ENCODE measurements around the gene TIAL1. TPM values are rescaled to one million over a fixed set of nuclear protein-coding genes. Genes with fewer than 3 reads are reported as not detected.

Gene TIAL1
- total and polyA plus RNA-seq, 2 experiments from 2014 or later, result 33.8 to 63.5 TPM

GRCh38 chr10:119619215-119619614 is 22.5 kb upstream of the TIAL1 start:
- no peak for DNase-seq (ENCODE audit: low read depth in 1 of 2, low spot score in 1 of 2)
- H3K27me3 ChIP-seq, result no peaks in the 10 kb centered on the region
- no peak overlapping the region for H3K4me3 ChIP-seq
- H3K36me3 ChIP-seq, result no peaks in the 10 kb centered on the region
- TF ChIP-seq, protein P1, sequence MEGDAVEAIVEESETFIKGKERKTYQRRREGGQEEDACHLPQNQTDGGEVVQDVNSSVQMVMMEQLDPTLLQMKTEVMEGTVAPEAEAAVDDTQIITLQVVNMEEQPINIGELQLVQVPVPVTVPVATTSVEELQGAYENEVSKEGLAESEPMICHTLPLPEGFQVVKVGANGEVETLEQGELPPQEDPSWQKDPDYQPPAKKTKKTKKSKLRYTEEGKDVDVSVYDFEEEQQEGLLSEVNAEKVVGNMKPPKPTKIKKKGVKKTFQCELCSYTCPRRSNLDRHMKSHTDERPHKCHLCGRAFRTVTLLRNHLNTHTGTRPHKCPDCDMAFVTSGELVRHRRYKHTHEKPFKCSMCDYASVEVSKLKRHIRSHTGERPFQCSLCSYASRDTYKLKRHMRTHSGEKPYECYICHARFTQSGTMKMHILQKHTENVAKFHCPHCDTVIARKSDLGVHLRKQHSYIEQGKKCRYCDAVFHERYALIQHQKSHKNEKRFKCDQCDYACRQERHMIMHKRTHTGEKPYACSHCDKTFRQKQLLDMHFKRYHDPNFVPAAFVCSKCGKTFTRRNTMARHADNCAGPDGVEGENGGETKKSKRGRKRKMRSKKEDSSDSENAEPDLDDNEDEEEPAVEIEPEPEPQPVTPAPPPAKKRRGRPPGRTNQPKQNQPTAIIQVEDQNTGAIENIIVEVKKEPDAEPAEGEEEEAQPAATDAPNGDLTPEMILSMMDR (IDR thresholded peaks at IDR 0.05; ENCODE audit: low read depth, low read length), result no peak
- H3K9me3 ChIP-seq (ENCODE audit: low read depth), result no peaks in the 10 kb centered on the region
- H3K27ac ChIP-seq, result no peak overlapping the region
- no peaks in the 10 kb centered on the region for H3K4me1 ChIP-seq (ENCODE audit: low read depth)

- Histone ChIP-seq H3K4me3 (no peak overlapping the region), H3K27me3 (no peaks in the 10 kb centered on the region), H3K9me3 (ENCODE audit: low read depth) (no peaks in the 10 kb centered on the region), H3K36me3 (no peaks in the 10 kb centered on the region), H3K27ac (no peak overlapping the region), H3K4me1 (ENCODE audit: low read depth) (no peaks in the 10 kb centered on the region)
- TF ChIP-seq, protein P1 (IDR thresholded peaks at IDR 0.05; ENCODE audit: low read depth, low read length), result peak; percentile 64
- peak; percentile 19 to 70 for DNase-seq (ENCODE audit: low read depth in 1 of 2, low spot score in 1 of 2)
These were observed 20.3 kb upstream of the TIAL1 start for GRCh38 chr10:119616882-119617570.

GRCh38 chr10:119614686-119615085 is 17.9 kb upstream of the TIAL1 start:
- Histone ChIP-seq H3K9me3 (ENCODE audit: low read depth) (no peaks in the 10 kb centered on the region), H3K4me3 (no peak overlapping the region), H3K4me1 (ENCODE audit: low read depth) (no peaks in the 10 kb centered on the region), H3K27ac (no peak overlapping the region), H3K27me3 (no peaks in the 10 kb centered on the region), H3K36me3 (no peaks in the 10 kb centered on the region)
- TF ChIP-seq, protein P1 (IDR thresholded peaks at IDR 0.05; ENCODE audit: low read depth, low read length), result no peak
- no peak for DNase-seq (ENCODE audit: low read depth in 1 of 2, low spot score in 1 of 2)

DNA sequence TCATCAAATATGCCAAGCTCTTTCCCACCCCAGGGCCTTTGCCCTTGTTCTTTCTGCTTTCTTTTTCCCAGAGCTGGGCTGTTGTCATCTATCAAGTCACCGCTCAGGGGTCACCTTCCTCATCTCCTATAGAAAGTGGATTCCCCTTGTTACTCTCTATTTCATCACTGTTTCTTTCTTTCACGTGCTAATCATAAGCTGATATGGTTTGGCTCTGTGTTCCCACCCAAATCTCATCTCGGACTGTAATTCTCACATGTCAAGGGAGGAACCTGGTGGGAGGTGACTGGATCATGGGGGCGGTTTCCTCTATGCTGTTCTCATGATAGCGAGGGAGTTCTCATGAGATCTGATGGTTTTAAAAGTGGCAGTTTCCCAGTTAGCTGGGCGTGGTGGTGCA is 17.0 kb upstream of the TIAL1 start:
- Histone ChIP-seq H3K27me3 (no peaks in the 10 kb centered on the region), H3K4me1 (ENCODE audit: low read depth) (no peaks in the 10 kb centered on the region), H3K4me3 (no peak overlapping the region), H3K9me3 (ENCODE audit: low read depth) (no peaks in the 10 kb centered on the region), H3K36me3 (no peaks in the 10 kb centered on the region), H3K27ac (no peak overlapping the region)
- DNase-seq (ENCODE audit: low read depth in 1 of 2, low spot score in 1 of 2), result no peak
- TF ChIP-seq, protein P1 (IDR thresholded peaks at IDR 0.05; ENCODE audit: low read depth, low read length), result no peak

- H3K9me3 ChIP-seq (ENCODE audit: low read depth), result no peaks in the 10 kb centered on the region
- no peaks in the 10 kb centered on the region for H3K27me3 ChIP-seq
- TF ChIP-seq, protein P1 (IDR thresholded peaks at IDR 0.05; ENCODE audit: low read depth, low read length), result no peak
- DNase-seq (ENCODE audit: low read depth in 1 of 2, low spot score in 1 of 2), result no peak
- no peaks in the 10 kb centered on the region for H3K36me3 ChIP-seq
- H3K4me1 ChIP-seq (ENCODE audit: low read depth), result no peaks in the 10 kb centered on the region
- no peak overlapping the region for H3K27ac ChIP-seq
- H3K4me3 ChIP-seq, result no peak overlapping the region
These were observed 14.7 kb upstream of the TIAL1 start for GRCh38 chr10:119611433-119611832.
